Peyer's patch (tissue), 4 donors: ENCODE results near the gene CIB4. TPM values are rescaled to one million over a fixed set of nuclear protein-coding genes. Genes with fewer than 3 reads are reported as not detected.

Source experiments
- DNase-seq, 3 donors: peaks; one replicate each; pipeline ENCODE4 v3.0.0-alpha.2; 2017 to 2019
- H3K27ac ChIP-seq, 4 donors: fragments of 200-600 bp; sonication (generic); one replicate each; pipeline ENCODE4 v1.5.1; 2016 to 2019
- H3K27me3 ChIP-seq, 2 donors: fragments of 200-600 bp; sonication (generic); one replicate each; pipeline ENCODE4 v1.5.1; 2019
- H3K36me3 ChIP-seq, 3 donors: fragments of 200-600 bp; sonication (generic); one replicate each; pipeline ENCODE4 v1.5.1; 2016 to 2019
- H3K4me1 ChIP-seq, 4 donors: fragments of 200-600 bp; sonication (generic); one replicate each; pipeline ENCODE4 v1.5.1; 2016 to 2019
- H3K4me3 ChIP-seq, 4 donors: fragments of 200-600 bp; sonication (generic); 1 replicate in 3 of 4; 2 replicates in 1 of 4; pipeline ENCODE4 v1.5.1; 2016 to 2019; ENCODE audit warnings: mild to moderate bottlenecking in 1 of 4
- H3K9me3 ChIP-seq, 4 donors: fragments of 200-600 bp; sonication (generic); one replicate each; pipeline ENCODE4 v1.5.1; 2016 to 2019; ENCODE audit warnings: mild to moderate bottlenecking in 1 of 4
- POLR2A ChIP-seq, 2 donors: fragments of 450-650 bp; IDR thresholded peaks; one replicate each; pipeline ENCODE4 v1.5.1; 2017; ENCODE audit warnings: antibody characterized with exemption in 2 of 2, mild to moderate bottlenecking in 2 of 2, moderate library complexity in 2 of 2
- total RNA-seq, 4 donors: library from RNA; depleted of rRNA; stranded (reverse); fragments of >200 nt; gene quantifications; one replicate each; pipeline ENCODE4 v1.1.0, GENCODE V29; 2016
- TF ChIP-seq, protein P1 (sequence below), 6 experiments: fragments of 450-650 bp in 4 of 6; fragments of 200-600 bp in 2 of 6; sonication (generic) in 1 of 6; IDR thresholded peaks; one replicate each; pipeline ENCODE4 v1.5.1; 2017 to 2019; ENCODE audit warnings: antibody characterized with exemption in 6 of 6, mild to moderate bottlenecking in 3 of 6, moderate library complexity in 1 of 6

Gene CIB4
- total RNA-seq, 4 donors from 2014 or later: not detected

DNA sequence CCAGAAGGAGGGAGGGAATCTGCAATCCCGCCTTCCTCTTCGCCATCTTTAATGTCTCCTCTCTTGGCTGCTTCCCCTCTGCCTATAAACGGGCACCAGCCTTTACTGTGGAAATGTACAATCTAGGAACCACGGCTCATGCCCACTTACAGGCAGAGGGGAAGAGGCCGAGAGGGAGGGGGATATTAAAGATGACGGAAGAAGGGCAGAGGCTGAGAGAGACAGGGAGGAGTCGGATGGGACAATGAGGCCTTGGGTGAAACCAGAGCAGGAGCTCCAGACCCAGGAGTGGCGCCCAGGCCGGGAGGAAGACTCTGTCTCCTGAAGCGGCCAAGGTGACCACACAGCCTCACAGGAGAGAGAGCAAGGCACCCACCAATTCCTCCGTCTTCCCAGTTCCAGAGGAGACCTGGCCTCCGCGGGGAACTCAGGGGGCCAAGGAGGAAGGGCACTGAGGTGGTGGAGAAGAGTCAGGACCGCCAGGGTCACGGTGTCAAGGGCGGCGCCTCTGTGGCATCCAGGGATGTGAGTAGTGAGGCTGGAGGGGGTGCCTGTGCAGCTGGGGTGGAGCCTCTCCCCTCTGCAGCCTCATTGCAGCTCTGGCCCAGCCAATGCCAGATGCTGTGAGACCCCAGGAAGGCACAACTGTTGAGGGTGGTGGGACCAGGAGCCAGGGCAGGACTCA lies 67.8 kb downstream of the CIB4 start:
- Histone ChIP-seq H3K4me1 (no peaks in the 10 kb centered on the region), H3K27me3 (no peaks in the 10 kb centered on the region), H3K36me3 (no peaks in the 10 kb centered on the region), H3K9me3 (no peaks in the 10 kb centered on the region), H3K27ac (no peak overlapping the region), H3K4me3 (no peak overlapping the region)
- DNase-seq: peak in 1 of 3 donors; percentile 34
- TF ChIP-seq, protein P1, sequence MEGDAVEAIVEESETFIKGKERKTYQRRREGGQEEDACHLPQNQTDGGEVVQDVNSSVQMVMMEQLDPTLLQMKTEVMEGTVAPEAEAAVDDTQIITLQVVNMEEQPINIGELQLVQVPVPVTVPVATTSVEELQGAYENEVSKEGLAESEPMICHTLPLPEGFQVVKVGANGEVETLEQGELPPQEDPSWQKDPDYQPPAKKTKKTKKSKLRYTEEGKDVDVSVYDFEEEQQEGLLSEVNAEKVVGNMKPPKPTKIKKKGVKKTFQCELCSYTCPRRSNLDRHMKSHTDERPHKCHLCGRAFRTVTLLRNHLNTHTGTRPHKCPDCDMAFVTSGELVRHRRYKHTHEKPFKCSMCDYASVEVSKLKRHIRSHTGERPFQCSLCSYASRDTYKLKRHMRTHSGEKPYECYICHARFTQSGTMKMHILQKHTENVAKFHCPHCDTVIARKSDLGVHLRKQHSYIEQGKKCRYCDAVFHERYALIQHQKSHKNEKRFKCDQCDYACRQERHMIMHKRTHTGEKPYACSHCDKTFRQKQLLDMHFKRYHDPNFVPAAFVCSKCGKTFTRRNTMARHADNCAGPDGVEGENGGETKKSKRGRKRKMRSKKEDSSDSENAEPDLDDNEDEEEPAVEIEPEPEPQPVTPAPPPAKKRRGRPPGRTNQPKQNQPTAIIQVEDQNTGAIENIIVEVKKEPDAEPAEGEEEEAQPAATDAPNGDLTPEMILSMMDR (IDR thresholded peaks at IDR 0.05): no peak

DNA sequence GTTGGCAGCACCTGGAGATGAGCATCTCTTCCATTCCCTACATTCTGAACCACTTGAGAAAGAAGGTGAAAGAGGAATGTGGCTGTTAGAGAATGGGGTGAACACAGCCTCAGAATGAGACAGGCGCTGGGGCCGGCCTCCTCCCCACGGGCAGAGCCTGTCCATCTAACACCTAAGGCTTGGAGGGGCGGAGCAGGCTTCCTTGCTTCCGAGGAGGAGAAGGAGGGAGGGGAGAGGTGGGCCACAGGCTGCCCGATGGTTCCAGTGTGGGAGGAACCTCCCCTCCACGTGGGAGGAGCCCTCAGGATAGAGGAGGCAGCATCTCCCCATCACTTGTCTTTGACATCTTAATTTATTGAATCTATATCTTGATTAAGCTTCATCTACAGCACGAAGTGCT lies 68.6 kb downstream of the CIB4 start:
- no peaks in the 10 kb centered on the region for H3K36me3 ChIP-seq
- no peaks in the 10 kb centered on the region for H3K4me1 ChIP-seq
- no peaks in the 10 kb centered on the region for H3K9me3 ChIP-seq
- H3K4me3 ChIP-seq: no peak overlapping the region
- TF ChIP-seq POLR2A (IDR thresholded peaks at IDR 0.05): no peak
- TF ChIP-seq, protein P1 (IDR thresholded peaks at IDR 0.05): no peak
- H3K27me3 ChIP-seq: no peaks in the 10 kb centered on the region
- no peak overlapping the region for H3K27ac ChIP-seq
- peak in 1 of 3 donors; percentile 29 for DNase-seq

DNA sequence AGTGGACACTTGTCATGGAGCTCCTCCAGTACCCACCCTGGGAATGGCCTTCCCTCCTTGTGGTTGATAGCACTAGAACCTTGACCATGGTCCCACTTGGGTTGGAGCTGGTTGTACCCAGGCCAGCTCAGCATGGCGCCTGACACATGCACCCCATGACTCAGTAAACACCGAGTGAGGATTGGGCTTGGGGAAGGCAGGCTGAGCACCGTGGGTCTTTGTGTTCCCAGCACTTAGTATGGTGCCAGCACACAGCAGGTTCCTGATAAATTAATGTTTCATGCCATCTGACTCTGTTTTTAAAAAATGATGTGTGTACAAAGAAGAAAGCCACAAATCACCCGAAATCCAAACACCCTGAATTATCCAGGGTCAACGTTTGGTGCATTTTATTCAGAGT lies 69.8 kb downstream of the CIB4 start:
- H3K9me3 ChIP-seq: no peaks in the 10 kb centered on the region
- no peaks in the 10 kb centered on the region for H3K36me3 ChIP-seq
- H3K27me3 ChIP-seq: no peaks in the 10 kb centered on the region
- H3K4me1 ChIP-seq: no peaks in the 10 kb centered on the region
- TF ChIP-seq, protein P1 (IDR thresholded peaks at IDR 0.05): no peak
- no peak for TF ChIP-seq POLR2A (IDR thresholded peaks at IDR 0.05)
- DNase-seq: no peak
- no peak overlapping the region for H3K27ac ChIP-seq
- no peak overlapping the region for H3K4me3 ChIP-seq

DNA sequence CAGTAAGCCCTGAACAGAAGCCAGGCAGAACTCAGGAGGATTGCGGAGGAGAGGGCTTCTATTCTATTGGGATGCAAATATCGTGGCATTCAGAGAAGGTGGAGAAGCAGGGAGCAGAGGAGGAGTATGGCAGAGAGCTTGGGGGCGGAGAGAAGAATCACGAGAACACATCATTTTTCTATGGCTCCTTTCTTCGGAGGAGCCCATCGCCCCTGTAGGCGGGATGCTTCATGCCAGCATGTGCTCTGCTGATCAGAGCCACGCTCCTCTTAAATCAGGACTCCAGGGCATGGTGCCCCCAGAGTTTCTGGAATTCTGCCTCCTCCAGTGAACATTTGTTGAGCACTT lies 71.1 kb downstream of the CIB4 start:
- H3K9me3 ChIP-seq: no peaks in the 10 kb centered on the region
- H3K27me3 ChIP-seq: no peaks in the 10 kb centered on the region
- H3K27ac ChIP-seq: no peak overlapping the region

DNA sequence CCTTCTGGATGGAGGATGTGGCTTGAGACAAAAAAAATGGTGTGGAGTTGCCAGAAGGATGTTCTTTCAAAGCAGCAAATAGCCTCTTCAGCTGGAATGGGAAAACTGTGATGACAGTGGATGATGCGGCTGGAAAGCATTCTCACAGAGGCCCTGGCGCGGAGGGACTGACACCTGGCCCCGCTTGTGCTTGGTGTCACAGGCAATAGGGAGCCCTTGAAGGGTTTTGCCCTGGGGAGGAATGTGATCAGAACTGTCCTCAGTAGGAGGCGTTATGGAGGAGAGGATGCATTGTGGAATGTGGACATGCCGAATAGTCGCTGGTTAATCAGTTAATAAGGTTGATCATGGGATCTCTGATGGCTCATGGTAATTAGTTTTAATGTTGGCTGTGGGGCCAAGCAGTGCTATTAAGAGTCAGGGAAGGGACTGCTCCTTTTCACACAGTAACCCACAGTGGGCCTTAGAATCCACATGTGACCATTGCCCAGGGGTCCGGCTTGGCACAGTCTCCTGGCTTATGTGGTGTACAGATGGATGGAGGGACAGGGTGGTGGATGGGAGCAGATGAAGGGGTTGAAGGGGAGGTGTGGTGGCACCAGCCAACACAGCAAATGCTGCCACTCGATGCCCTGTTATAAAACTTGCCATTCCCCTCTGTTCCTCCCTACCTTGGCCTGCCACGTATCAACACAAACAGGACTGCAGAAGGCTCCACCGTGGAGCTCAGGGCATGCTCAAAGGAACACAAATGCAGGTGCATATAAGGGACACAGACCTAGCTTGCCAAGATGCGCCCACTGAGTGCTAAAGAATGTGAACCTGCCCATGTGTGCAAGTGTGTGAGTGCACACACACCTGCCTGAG lies 71.7 kb downstream of the CIB4 start:
- H3K4me3 ChIP-seq: no peak overlapping the region
- no peaks in the 10 kb centered on the region for H3K9me3 ChIP-seq
- H3K27me3 ChIP-seq: no peaks in the 10 kb centered on the region
- H3K27ac ChIP-seq: no peak overlapping the region
- TF ChIP-seq POLR2A (IDR thresholded peaks at IDR 0.05): no peak
- TF ChIP-seq, protein P1 (IDR thresholded peaks at IDR 0.05): no peak
- DNase-seq: peak in 2 of 3 donors; percentile 28 to 32
- H3K36me3 ChIP-seq: no peaks in the 10 kb centered on the region
- H3K4me1 ChIP-seq: no peaks in the 10 kb centered on the region

More for the DNA sequence above, 71.1 kb downstream of the CIB4 start:
- H3K4me1 ChIP-seq: no peaks in the 10 kb centered on the region
- TF ChIP-seq POLR2A (IDR thresholded peaks at IDR 0.05): no peak
- TF ChIP-seq, protein P1 (IDR thresholded peaks at IDR 0.05): no peak
- no peaks in the 10 kb centered on the region for H3K36me3 ChIP-seq
- no peak for DNase-seq
- H3K4me3 ChIP-seq: no peak overlapping the region
